Stimulated activated CD4-positive, alpha-beta T cell treated with anti-CD3 and anti-CD28 coated beads, TNF-alpha, amount 100 ng/mL, for 48 hours (primary cell): ENCODE data around the gene POLDIP2.

Experiments used
- DNase-seq, 3 donors: peaks; one replicate each; pipeline ENCODE4 v3.0.0-alpha.2; 2020; ENCODE audit warnings: low read depth in 3 of 3

POLDIP2 gene

DNA sequence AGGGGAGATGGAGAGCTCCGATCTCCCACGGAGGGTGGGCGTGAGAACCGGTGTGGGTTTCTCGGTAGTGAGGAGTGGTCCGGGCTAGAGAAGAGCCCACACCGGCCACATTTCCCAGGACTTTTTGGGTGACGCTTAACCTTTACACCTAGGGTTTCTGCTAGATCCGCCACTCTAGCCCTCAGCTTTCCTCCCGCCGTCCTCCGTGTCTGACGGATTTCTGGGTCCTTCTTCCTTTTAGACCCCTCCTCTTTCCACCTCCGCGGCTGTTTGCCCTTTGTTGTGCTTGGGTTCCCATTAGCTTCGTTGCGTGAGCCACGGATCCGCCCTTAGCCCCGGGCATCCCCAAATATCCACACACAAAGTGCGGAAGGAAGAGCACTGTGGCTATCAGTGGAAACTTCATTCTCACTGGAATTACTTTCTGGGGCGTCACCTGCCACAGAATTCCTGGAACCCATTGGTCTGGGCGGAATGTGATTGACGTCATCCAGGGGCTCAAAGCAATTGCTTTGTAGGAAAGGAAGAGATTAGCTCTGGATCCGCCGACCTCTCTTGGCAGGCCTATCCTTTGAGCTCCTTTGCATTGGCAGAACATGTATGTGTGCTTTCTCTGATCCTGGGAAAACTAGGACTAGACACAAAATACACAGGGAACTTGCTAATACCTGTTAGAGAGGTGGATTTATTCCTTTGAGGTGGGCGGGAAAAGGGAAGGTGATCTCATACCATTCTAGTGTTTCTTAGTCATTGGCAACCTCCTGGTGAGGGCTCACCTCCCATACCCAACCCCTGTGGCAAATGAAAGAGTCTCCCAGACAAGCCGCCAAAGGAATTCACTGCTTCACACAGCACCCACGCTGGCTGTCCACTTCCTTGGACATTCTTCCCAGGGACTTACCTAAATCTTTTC lies 21.1 kb downstream of the POLDIP2 start:
- peak in 1 of 3 donors; percentile 14 for DNase-seq

- peak; percentile 92 to 99 (median 95) for DNase-seq
Measured at GRCh38 chr17:28335201-28335958, 21.9 kb downstream of the POLDIP2 start, which contains the start of the genes IFT20 and TNFAIP1. Gene IFT20 (minus strand): TSS chr17:28335472. CDS start chr17:28331985, 3,487 bp downstream. Gene TNFAIP1 (plus strand): TSS chr17:28335761. CDS start chr17:28339522, 3,761 bp downstream.

DNA sequence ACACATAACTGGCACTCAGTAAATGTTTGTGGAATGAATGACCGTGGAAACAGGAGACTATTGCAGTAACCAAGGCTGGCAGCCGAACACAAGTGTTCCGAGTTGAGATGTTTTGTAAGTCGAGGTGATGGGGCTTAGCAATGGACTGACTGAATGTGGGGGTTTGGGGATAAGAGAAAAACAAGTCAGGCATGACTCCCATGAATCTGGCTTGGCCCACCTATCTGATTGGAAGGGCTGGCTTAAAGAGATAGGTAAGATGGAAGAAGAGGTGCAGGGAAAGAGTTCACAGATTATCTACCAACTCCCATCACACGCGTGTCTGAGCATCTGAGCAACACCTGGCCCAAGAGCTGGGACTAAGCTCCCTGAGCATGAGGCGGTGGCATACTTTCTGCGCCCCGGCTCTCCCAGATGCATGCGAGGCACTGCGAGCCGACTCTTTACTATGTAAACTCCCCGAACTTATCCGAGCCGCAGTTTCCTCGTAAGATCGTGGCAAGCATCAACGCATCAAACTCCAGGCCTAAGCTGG lies 22.6 kb downstream of the POLDIP2 start:
- DNase-seq, result no peak

- no peak for DNase-seq
Measured at GRCh38 chr17:28334171-28334570, 23.2 kb downstream of the POLDIP2 start.

GRCh38 chr17:28333083-28333746 lies 24.1 kb downstream of the POLDIP2 start:
- no peak for DNase-seq

- DNase-seq, result no peak
Measured at GRCh38 chr17:28331891-28332420, 25.4 kb downstream of the POLDIP2 start.

DNA sequence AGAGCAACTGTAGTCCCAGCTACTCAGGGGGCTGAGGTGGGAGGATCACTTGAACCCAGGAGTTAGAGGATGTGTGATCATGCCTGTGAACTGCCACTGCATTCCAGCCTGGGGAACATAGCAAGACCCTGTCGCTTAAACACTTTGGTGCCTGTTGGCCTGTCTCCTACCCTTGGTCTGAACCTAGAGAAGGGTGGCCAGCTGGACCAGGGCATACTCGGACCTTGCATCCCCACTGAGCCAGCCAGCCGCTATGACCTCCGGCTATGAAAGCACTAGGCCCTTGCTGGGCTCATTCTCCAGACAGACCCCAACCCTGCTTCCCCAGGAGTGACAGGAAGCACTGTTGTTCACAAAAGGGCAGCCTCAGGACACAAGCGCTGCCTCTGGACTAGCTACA lies 26.7 kb downstream of the POLDIP2 start:
- DNase-seq, result no peak

GRCh38 chr17:28328325-28328724 lies 29.0 kb downstream of the POLDIP2 start:
- DNase-seq, result no peak

- no peak for DNase-seq
Measured at GRCh38 chr17:28327709-28328108, 29.6 kb downstream of the POLDIP2 start.

- peak in 1 of 3 donors; percentile 16 for DNase-seq
Measured at GRCh38 chr17:28327031-28327607, 30.2 kb downstream of the POLDIP2 start.

GRCh38 chr17:28326114-28326513 lies 31.2 kb downstream of the POLDIP2 start:
- no peak for DNase-seq

DNA sequence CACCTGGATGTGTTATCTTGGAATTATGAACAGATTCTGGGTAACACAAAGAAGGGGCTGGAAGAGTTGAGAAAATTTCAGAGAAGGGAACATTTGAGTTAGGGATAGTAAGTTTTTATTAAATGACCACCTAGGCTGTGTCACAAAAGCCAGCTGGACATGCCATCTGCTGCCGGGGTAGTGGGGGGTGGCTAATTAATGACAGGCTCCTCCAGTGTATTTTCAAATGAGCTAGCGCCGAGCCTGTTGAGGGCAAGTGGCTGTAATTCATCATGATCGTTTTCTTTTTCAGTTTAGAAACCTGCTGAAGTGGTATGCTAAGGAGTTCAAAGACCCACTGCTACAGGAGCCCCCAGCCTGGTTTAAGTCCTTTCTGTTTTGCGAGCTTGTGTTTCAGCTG lies 32.1 kb downstream of the POLDIP2 start:
- no peak for DNase-seq

GRCh38 chr17:28324781-28325180 lies 32.5 kb downstream of the POLDIP2 start:
- no peak for DNase-seq

GRCh38 chr17:28324267-28324745 lies 33.0 kb downstream of the POLDIP2 start:
- no peak for DNase-seq

- DNase-seq, result no peak
Measured at GRCh38 chr17:28320215-28321061, 36.9 kb downstream of the POLDIP2 start.

DNA sequence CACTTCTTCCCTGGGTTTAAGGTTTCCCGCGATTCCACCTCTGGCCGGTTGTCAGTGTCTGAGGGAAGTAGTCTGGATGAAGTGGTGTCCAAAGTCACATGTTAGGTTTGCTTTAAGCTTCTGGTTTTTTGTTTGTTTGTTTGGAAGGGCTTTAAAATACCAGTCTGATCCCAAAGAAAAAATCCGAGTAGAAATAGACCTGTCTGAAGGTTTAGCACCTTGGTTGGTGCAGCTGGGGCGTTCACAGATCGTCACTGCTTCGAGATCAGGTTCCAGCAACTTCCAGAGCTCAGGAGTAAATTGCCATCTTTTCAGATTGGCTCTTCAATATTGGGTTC lies 37.8 kb downstream of the POLDIP2 start:
- no peak for DNase-seq

DNA sequence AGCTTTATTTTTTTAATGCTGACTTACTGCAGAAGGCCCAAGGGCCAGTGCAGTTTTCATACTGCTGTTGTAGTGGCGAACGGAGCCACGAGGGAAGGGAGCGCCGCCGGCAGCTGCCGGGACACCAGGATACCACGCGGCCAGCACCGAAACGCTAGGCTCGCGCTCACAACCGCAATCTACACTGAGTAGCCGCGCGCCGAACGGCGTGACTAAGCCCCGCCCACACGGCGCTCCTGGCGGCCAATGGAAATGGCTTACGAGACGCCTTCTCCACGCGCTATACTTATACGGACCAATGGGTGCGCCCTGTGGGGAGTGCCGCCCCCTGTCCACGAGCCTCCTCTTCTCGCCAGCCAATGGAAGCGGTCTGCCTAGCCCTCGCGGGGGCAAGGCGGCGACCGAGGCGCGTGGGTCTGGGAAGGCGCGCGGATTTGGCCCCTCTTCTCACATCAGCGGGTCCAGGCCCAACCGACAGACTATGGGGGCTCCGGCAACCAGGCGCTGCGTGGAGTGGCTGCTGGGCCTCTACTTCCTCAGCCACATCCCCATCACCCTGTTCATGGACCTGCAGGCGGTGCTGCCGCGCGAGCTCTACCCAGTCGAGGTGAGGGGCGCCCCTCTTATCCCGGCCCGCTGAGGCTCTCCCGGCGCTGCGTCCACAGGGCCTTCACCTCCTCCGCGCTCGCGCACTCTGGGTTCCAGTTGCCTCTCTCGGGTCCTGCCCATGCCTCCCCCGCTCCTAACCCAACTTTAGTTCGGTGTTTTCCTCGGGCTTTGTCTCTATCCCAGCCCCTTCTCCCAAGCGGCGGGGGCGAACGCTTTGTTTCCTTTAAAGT lies 38.3 kb downstream of the POLDIP2 start, which contains the start of gene TMEM97:
TMEM97 (plus strand) TSS at position 442 of the 839 bp plus-strand sequence; CDS start at position 482, 40 bp downstream.
- peak; percentile 91 to 95 (median 93) for DNase-seq

DNA sequence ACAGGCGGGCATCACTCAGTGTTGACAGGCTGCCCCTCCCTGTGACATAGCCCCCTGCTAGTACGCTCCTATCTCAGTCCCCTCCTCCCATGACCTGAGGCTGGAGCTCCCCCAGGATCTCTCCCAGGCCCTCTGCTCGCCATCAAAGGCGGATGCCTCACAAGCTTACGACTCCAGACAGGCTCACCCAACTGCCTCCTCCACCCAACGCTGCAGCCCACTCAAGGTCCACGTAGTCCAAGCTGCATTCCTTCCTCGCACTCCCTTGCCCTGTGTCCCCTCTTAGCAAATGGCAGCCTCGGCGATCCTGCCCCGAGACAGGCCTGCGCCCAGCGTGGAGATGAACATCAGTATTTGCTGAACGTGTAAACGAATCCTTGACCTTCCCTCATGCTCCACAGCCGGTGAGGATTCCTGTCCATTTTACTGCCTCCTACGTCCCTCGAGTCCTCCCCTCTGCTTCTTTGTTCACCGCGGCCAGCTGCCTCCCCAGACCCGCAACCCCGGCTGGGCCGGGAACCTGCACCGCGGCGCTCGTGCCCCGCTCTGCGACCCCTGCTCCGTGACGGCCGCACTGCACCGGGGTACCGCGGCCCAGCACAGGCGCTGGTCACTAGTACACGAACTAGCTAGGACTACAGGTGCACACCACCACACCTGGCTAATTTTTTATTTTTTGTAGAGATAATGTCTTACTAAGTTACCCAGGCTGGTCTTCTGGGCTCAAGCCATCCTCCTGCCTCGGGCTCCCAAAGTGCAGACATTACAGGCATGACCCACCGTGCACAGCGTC lies 39.2 kb downstream of the POLDIP2 start:
- no peak for DNase-seq
